NCI-H524 (cell line): Measurements from ENCODE around the gene CC2D2B.
"Not testable (repeated sequence)": the region's sequence is repeated elsewhere in the genome, so short reads cannot be mapped to it uniquely, and the experiment has no call there.

Source experiments
- DNase-seq, 2 experiments: peaks; one replicate each; lab custom pipeline; 2025; lab: John Stamatoyannopoulos, UW

Gene CC2D2B

GRCh38 chr10:96017191-96017687, 109.5 kb downstream of the CC2D2B start:
- DNase-seq, result peak in 1 of 2 experiments; percentile 19

GRCh38 chr10:96021332-96021731, 113.6 kb downstream of the CC2D2B start:
- DNase-seq, result no peak

- no peak for DNase-seq
These were observed 115.0 kb downstream of the CC2D2B start for GRCh38 chr10:96022739-96023138.

GRCh38 chr10:96023168-96023567, 115.4 kb downstream of the CC2D2B start:
- DNase-seq, result no peak

GRCh38 chr10:96025566-96025965, 117.8 kb downstream of the CC2D2B start:
- DNase-seq, result no peak

GRCh38 chr10:96034625-96035024, 126.8 kb downstream of the CC2D2B start:
- no peak for DNase-seq

- DNase-seq, result no peak
These were observed 131.0 kb downstream of the CC2D2B start for GRCh38 chr10:96038476-96039387.

GRCh38 chr10:96041146-96041545, 133.4 kb downstream of the CC2D2B start:
- no peak for DNase-seq

- peak in 1 of 2 experiments; percentile 69 for DNase-seq
These were observed 135.5 kb downstream of the CC2D2B start, which contains the start of gene CCNJ for GRCh38 chr10:96043033-96043892. CCNJ (plus strand) TSS chr10:96043583; CDS start chr10:96044394, 811 bp downstream.

GRCh38 chr10:96043893-96044715, 136.3 kb downstream of the CC2D2B start:
- DNase-seq, result peak in 1 of 2 experiments; percentile 38

- no peak for DNase-seq
These were observed 137.0 kb downstream of the CC2D2B start for GRCh38 chr10:96044736-96045135.

GRCh38 chr10:96046546-96046945, 138.8 kb downstream of the CC2D2B start:
- DNase-seq, result no peak

- DNase-seq, result no peak
These were observed 139.4 kb downstream of the CC2D2B start for GRCh38 chr10:96047004-96047649.

GRCh38 chr10:96047925-96048324, 140.2 kb downstream of the CC2D2B start:
- not testable (repeated sequence) for DNase-seq

GRCh38 chr10:96049340-96049739, 141.6 kb downstream of the CC2D2B start:
- DNase-seq, result no peak

- no peak for DNase-seq
These were observed 146.2 kb downstream of the CC2D2B start for GRCh38 chr10:96053985-96054384.

- DNase-seq, result no peak
These were observed 149.0 kb downstream of the CC2D2B start for GRCh38 chr10:96056787-96057186.

- no peak for DNase-seq
These were observed 153.5 kb downstream of the CC2D2B start for GRCh38 chr10:96061232-96061631.

GRCh38 chr10:96072674-96073073, 164.9 kb downstream of the CC2D2B start:
- DNase-seq, result no peak

- no peak for DNase-seq
These were observed 165.9 kb downstream of the CC2D2B start for GRCh38 chr10:96073722-96074121.

GRCh38 chr10:96074776-96075175, 167.0 kb downstream of the CC2D2B start:
- no peak for DNase-seq
